Measurements from ENCODE around the gene PTPRK.
A peak's percentile ranks its signal among the peaks of the same experiment; 100 is the strongest.
"Not testable (repeated sequence)": the region's sequence is repeated elsewhere in the genome, so short reads cannot be mapped to it uniquely, and the experiment has no call there.

The PTPRK gene

DNA sequence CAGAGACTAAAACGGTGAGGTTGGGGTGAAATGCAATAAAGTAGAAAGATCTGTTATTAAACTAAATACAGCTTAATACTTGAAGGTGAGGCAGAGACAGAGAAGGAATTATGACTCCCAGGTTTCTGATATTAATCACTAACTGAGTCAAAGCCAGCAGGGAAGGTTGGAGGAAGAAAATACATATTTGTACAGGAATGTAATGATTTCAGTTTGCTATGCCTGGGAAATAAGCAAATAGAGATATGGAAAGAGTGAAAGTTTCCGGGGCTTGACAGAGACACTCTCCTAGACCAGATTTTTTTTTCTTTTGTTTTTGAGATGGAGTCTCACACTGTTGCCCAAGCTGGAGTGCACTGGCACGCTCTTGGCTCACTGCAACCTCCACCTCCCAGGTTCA lies 76.8 kb downstream of the PTPRK start:
- DNase-seq, result peak; percentile 23
- in situ Hi-C loops (cut with HindIII; ENCODE audit: low pct_ligation_motif_present, low sequenced_read_pairs), result no loop called here
- Histone ChIP-seq H3K36me3 (replicated peaks) (no peaks in the 10 kb centered on the region), H3K27me3 (replicated peaks) (no peaks in the 10 kb centered on the region), H3K4me3 (ENCODE audit: low read depth, low read length) (no peak overlapping the region), H3K27ac (no peak overlapping the region)
- TF ChIP-seq, protein P1, sequence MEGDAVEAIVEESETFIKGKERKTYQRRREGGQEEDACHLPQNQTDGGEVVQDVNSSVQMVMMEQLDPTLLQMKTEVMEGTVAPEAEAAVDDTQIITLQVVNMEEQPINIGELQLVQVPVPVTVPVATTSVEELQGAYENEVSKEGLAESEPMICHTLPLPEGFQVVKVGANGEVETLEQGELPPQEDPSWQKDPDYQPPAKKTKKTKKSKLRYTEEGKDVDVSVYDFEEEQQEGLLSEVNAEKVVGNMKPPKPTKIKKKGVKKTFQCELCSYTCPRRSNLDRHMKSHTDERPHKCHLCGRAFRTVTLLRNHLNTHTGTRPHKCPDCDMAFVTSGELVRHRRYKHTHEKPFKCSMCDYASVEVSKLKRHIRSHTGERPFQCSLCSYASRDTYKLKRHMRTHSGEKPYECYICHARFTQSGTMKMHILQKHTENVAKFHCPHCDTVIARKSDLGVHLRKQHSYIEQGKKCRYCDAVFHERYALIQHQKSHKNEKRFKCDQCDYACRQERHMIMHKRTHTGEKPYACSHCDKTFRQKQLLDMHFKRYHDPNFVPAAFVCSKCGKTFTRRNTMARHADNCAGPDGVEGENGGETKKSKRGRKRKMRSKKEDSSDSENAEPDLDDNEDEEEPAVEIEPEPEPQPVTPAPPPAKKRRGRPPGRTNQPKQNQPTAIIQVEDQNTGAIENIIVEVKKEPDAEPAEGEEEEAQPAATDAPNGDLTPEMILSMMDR (IDR thresholded peaks at IDR 0.05; ENCODE audit: low read depth, low read length, missing control alignments), result no peak

DNA sequence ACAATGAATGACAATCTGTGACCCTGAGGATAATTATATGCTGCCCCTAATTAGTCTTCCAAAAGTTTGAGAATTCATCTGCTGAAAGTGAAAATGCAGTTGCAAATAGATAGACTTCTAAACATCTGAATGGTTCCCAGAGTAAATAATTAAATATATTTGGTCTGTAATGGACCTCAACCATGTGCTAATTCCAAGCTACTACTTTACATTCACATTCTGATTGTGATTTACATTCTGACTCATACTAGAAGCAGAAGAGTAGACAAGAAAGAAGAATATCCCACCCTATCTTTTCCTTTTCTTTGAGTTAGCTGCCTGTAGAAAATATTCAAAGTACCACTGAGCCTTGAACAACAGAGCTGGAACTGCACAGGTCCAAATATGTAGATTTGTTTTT lies 80.8 kb downstream of the PTPRK start:
- in situ Hi-C loops (cut with HindIII; ENCODE audit: low pct_ligation_motif_present, low sequenced_read_pairs), result no loop called here
- Histone ChIP-seq H3K27ac (no peak overlapping the region), H3K27me3 (replicated peaks) (no peaks in the 10 kb centered on the region), H3K36me3 (replicated peaks) (no peaks in the 10 kb centered on the region), H3K4me3 (ENCODE audit: low read depth, low read length) (no peak overlapping the region)
- DNase-seq, result no peak
- TF ChIP-seq, protein P1 (IDR thresholded peaks at IDR 0.05; ENCODE audit: low read depth, low read length, missing control alignments), result no peak

DNA sequence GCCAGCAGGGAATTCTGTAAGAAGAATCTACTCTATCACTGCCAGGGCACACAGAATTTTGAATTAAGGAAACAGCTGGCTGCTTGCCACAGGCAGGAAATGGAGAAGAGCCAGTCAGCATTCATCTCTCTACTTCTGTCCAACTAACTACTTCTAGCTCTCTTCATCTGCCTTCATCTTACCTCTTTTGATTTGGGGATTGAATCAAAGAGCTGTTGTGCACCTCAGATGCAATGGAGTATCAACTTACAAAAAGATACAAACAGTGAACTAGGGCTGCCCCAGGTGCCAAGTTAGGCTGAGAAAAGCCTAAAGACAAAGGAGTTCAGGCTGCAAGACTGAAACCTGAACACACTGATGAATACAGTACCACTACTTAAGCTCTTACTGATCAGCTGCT lies 82.0 kb downstream of the PTPRK start:
- in situ Hi-C loops (cut with HindIII; ENCODE audit: low pct_ligation_motif_present, low sequenced_read_pairs), result no loop called here
- no peaks in the 10 kb centered on the region for H3K36me3 ChIP-seq (replicated peaks)
- no peak for DNase-seq
- no peak overlapping the region for H3K4me3 ChIP-seq (ENCODE audit: low read depth, low read length)
- no peak overlapping the region for H3K27ac ChIP-seq
- TF ChIP-seq, protein P1 (IDR thresholded peaks at IDR 0.05; ENCODE audit: low read depth, low read length, missing control alignments), result no peak
- H3K27me3 ChIP-seq (replicated peaks), result no peaks in the 10 kb centered on the region

DNA sequence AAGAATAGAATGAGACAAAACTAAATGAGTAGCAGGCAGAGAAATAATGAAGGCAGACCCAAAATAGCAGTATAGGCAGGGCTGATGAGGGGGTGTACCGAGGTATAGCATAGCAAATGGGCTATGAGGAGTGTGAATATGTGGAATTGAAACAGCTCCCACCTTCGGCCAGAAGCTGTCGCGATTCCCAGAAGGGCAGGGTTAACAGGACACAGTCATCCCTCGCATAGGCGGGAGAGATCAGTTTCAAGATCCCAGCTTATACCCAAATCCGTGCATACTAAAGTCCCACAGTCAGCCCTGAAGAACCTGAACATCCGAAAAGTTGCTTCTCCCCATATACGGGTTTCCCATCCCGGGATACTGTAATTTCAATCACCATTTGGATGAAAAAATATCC lies 82.7 kb downstream of the PTPRK start:
- no peak for DNase-seq
- in situ Hi-C loops (cut with HindIII; ENCODE audit: low pct_ligation_motif_present, low sequenced_read_pairs), result no loop called here
- Histone ChIP-seq H3K27me3 (replicated peaks) (no peaks in the 10 kb centered on the region), H3K36me3 (replicated peaks) (no peaks in the 10 kb centered on the region), H3K4me3 (ENCODE audit: low read depth, low read length) (no peak overlapping the region), H3K27ac (no peak overlapping the region)
- TF ChIP-seq, protein P1 (IDR thresholded peaks at IDR 0.05; ENCODE audit: low read depth, low read length, missing control alignments), result no peak

DNA sequence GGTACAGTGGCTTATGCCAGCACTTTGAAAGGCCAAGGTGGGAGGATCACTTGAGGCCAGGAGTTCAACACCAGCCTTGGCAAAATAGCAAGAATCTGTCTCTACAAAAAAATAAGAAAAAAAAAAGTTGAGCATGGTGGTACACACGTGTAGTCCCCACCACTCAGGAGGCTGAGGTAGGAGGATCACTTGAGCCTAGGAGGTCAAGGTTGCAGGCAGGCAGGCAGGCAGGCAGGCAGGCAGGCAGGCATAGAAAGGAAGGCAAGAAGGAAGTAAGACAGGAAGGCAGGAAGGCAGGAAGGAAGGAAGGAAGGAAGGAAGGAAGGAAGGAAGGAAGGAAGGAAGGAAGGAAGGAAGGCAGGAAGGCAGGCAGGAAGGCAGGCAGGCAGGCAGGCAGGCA lies 85.6 kb downstream of the PTPRK start:
- H3K4me3 ChIP-seq (ENCODE audit: low read depth, low read length); H3K27me3 ChIP-seq (replicated peaks); H3K36me3 ChIP-seq (replicated peaks); DNase-seq; H3K27ac ChIP-seq; in situ Hi-C loops (cut with HindIII; ENCODE audit: low pct_ligation_motif_present, low sequenced_read_pairs): not testable (repeated sequence)

DNA sequence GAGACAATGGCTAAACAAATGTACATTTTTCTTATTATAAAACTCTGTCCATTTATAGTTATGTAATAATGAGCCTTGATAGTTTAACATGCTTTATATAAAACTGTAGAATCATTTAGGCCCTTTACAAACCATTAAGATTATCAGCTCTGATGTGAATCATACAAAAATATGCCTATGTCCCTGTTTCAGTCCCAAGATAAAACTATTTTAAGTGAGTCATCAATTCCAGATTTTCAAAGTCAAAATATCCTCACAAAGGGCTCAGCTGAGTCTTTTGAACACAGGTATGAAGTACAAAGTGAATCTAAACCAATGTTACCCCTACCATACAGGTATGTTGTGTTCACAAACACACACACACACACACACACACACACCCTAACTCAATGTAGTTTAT lies 88.0 kb downstream of the PTPRK start:
- no peak for DNase-seq
- H3K27me3 ChIP-seq (replicated peaks), result no peaks in the 10 kb centered on the region
- in situ Hi-C loops (cut with HindIII; ENCODE audit: low pct_ligation_motif_present, low sequenced_read_pairs), result no loop called here
- no peaks in the 10 kb centered on the region for H3K36me3 ChIP-seq (replicated peaks)
- H3K4me3 ChIP-seq (ENCODE audit: low read depth, low read length), result no peak overlapping the region
- TF ChIP-seq, protein P1 (IDR thresholded peaks at IDR 0.05; ENCODE audit: low read depth, low read length, missing control alignments), result no peak
- H3K27ac ChIP-seq, result no peak overlapping the region
